Measurements from ENCODE around the gene B4GALT5.

Gene B4GALT5

DNA sequence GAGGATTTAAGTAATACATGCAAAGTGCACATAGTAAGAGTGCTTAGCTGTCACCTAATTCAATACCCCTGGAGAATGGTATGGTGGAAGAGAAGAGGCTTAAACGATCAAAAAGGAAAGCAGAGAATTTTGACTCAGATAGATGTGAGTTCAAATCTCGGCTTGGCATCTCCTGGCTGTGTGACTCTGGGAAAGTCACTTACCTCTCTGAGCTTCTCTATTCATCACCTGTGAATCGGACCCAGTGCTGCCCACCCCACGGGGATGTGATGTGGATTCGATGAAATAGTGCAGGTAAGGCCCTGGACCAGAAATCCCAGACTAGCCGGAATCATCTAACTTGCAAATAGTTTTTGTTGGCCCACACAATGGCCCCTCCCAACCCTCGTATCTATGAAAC lies 1.8 kb upstream of the B4GALT5 start:
- no peak for DNase-seq (ENCODE audit: extremely low read depth, low read depth)
- no peak overlapping the region for H3K4me3 ChIP-seq (replicated peaks; ENCODE audit: low read depth, low read length)
- TF ChIP-seq, protein P1, sequence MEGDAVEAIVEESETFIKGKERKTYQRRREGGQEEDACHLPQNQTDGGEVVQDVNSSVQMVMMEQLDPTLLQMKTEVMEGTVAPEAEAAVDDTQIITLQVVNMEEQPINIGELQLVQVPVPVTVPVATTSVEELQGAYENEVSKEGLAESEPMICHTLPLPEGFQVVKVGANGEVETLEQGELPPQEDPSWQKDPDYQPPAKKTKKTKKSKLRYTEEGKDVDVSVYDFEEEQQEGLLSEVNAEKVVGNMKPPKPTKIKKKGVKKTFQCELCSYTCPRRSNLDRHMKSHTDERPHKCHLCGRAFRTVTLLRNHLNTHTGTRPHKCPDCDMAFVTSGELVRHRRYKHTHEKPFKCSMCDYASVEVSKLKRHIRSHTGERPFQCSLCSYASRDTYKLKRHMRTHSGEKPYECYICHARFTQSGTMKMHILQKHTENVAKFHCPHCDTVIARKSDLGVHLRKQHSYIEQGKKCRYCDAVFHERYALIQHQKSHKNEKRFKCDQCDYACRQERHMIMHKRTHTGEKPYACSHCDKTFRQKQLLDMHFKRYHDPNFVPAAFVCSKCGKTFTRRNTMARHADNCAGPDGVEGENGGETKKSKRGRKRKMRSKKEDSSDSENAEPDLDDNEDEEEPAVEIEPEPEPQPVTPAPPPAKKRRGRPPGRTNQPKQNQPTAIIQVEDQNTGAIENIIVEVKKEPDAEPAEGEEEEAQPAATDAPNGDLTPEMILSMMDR (IDR thresholded peaks at IDR 0.05; ENCODE audit: low read depth, low read length, missing control alignments): no peak

- peak overlapping the region; percentile 74 for H3K4me3 ChIP-seq (replicated peaks; ENCODE audit: low read depth, low read length)
- DNase-seq (ENCODE audit: extremely low read depth, low read depth): no peak
- TF ChIP-seq, protein P1 (IDR thresholded peaks at IDR 0.05; ENCODE audit: low read depth, low read length, missing control alignments): no peak
Measured at GRCh38 chr20:49712996-49713752, 504 bp downstream of the B4GALT5 start.

GRCh38 chr20:49712646-49712995 lies 1.1 kb downstream of the B4GALT5 start:
- TF ChIP-seq, protein P1 (IDR thresholded peaks at IDR 0.05; ENCODE audit: low read depth, low read length, missing control alignments): no peak
- DNase-seq (ENCODE audit: extremely low read depth, low read depth): no peak
- H3K4me3 ChIP-seq (replicated peaks; ENCODE audit: low read depth, low read length): peak overlapping the region; percentile 74

- TF ChIP-seq, protein P1 (IDR thresholded peaks at IDR 0.05; ENCODE audit: low read depth, low read length, missing control alignments): no peak
- H3K4me3 ChIP-seq (replicated peaks; ENCODE audit: low read depth, low read length): peak overlapping the region; percentile 74
- no peak for DNase-seq (ENCODE audit: extremely low read depth, low read depth)
Measured at GRCh38 chr20:49712118-49712517, 1.6 kb downstream of the B4GALT5 start.

GRCh38 chr20:49711667-49711987 lies 2.1 kb downstream of the B4GALT5 start:
- no peak for DNase-seq (ENCODE audit: extremely low read depth, low read depth)
- peak overlapping the region; percentile 74 for H3K4me3 ChIP-seq (replicated peaks; ENCODE audit: low read depth, low read length)
- TF ChIP-seq, protein P1 (IDR thresholded peaks at IDR 0.05; ENCODE audit: low read depth, low read length, missing control alignments): no peak

GRCh38 chr20:49710971-49711666 lies 2.6 kb downstream of the B4GALT5 start:
- TF ChIP-seq, protein P1 (IDR thresholded peaks at IDR 0.05; ENCODE audit: low read depth, low read length, missing control alignments): no peak
- H3K4me3 ChIP-seq (replicated peaks; ENCODE audit: low read depth, low read length): peak overlapping the region; percentile 74
- DNase-seq (ENCODE audit: extremely low read depth, low read depth): no peak
